ENCODE results near the gene MEIS2.

The MEIS2 gene

GRCh38 chr15:37084602-37085001 lies 15.7 kb downstream of the MEIS2 start:
- no peaks in the 10 kb centered on the region for H3K9me3 ChIP-seq (ENCODE audit: severe bottlenecking)
- no peak overlapping the region for H3K27ac ChIP-seq (ENCODE audit: poor library complexity, severe bottlenecking)
- H3K4me3 ChIP-seq (ENCODE audit: severe bottlenecking): no peak overlapping the region
- DNase-seq (ENCODE audit: low spot score): no peak
- H3K27me3 ChIP-seq (ENCODE audit: insufficient read depth, poor library complexity, severe bottlenecking): peaks cover 15% of the 10 kb centered on the region
- no peak for TF ChIP-seq CTCF (IDR thresholded peaks at IDR 0.05; ENCODE audit: poor library complexity, severe bottlenecking)
- no peak for ATAC-seq (ENCODE audit: low read depth)
- H3K4me1 ChIP-seq (ENCODE audit: insufficient read depth, poor library complexity, severe bottlenecking): no peaks in the 10 kb centered on the region
- H3K36me3 ChIP-seq (ENCODE audit: low read depth): no peaks in the 10 kb centered on the region

- no peak for ATAC-seq (ENCODE audit: low read depth)
- Histone ChIP-seq H3K36me3 (ENCODE audit: low read depth) (no peaks in the 10 kb centered on the region), H3K27ac (ENCODE audit: poor library complexity, severe bottlenecking) (no peak overlapping the region), H3K4me1 (ENCODE audit: insufficient read depth, poor library complexity, severe bottlenecking) (no peaks in the 10 kb centered on the region), H3K27me3 (ENCODE audit: insufficient read depth, poor library complexity, severe bottlenecking) (peaks cover 8% of the 10 kb centered on the region), H3K4me3 (ENCODE audit: severe bottlenecking) (no peak overlapping the region), H3K9me3 (ENCODE audit: severe bottlenecking) (no peaks in the 10 kb centered on the region)
- TF ChIP-seq CTCF (IDR thresholded peaks at IDR 0.05; ENCODE audit: poor library complexity, severe bottlenecking): no peak
- no peak for DNase-seq (ENCODE audit: low spot score)
These were observed 16.7 kb downstream of the MEIS2 start for GRCh38 chr15:37083610-37084009.

DNA sequence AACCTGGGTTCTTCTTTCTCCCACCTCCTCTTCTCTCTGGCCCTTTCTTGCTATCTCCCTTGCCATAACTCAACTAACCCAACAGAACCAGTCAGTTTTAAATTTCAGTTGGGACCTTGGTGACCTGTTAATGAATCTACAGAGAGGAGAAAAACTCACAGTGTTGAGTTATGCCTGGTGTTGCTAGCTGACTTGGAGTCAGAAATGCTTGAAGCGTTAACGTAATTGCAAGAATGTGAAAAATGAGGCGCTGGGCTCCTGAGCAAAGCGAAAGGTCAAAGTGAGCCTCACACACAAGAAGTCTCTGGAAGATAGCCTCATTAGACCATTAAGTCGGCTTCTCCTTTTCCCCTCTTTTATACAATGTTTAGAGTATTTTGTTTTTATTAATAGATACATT lies 18.4 kb downstream of the MEIS2 start:
- ATAC-seq (ENCODE audit: low read depth) (no peak), DNase-seq (ENCODE audit: low spot score) (no peak)
- H3K27me3 ChIP-seq (ENCODE audit: insufficient read depth, poor library complexity, severe bottlenecking): peaks cover 5% of the 10 kb centered on the region
- H3K27ac ChIP-seq (ENCODE audit: poor library complexity, severe bottlenecking): no peak overlapping the region
- H3K36me3 ChIP-seq (ENCODE audit: low read depth): no peaks in the 10 kb centered on the region
- H3K9me3 ChIP-seq (ENCODE audit: severe bottlenecking): no peaks in the 10 kb centered on the region
- TF ChIP-seq CTCF (IDR thresholded peaks at IDR 0.05; ENCODE audit: poor library complexity, severe bottlenecking): no peak
- H3K4me3 ChIP-seq (ENCODE audit: severe bottlenecking): no peak overlapping the region
- H3K4me1 ChIP-seq (ENCODE audit: insufficient read depth, poor library complexity, severe bottlenecking): no peaks in the 10 kb centered on the region

DNA sequence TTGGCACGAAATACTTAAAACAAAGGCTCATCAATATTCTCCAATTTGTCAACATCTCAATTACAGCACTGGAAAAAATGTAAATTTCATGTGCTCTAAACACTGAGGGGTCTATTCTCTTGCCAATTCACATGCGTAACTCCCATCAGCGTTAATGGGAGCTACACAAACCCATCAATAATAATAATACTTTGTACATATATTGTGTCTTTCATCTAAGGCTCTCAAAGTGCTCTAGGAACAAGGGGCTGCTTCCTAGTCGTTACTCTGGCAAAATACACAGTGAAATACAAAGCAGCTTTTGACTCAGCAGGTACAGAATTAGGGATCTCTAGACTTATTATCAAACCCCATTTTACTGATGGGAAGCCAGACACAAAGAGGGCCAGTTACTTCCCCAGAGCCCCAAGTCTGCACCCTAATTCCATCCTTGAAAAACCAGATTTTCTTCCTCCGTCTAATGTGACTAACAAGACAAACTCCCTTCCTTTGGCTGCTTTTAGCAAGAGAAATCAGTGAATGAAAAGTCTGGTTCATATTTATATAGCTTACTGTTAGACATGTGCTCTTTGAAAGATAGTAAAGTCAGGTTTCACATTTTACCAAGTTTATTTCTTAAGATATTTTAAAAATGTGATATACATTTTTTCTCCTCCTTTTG lies 20.0 kb downstream of the MEIS2 start:
- Histone ChIP-seq H3K27ac (ENCODE audit: poor library complexity, severe bottlenecking) (no peak overlapping the region), H3K36me3 (ENCODE audit: low read depth) (no peaks in the 10 kb centered on the region), H3K4me3 (ENCODE audit: severe bottlenecking) (no peak overlapping the region), H3K27me3 (ENCODE audit: insufficient read depth, poor library complexity, severe bottlenecking) (no peaks in the 10 kb centered on the region), H3K9me3 (ENCODE audit: severe bottlenecking) (no peaks in the 10 kb centered on the region), H3K4me1 (ENCODE audit: insufficient read depth, poor library complexity, severe bottlenecking) (no peaks in the 10 kb centered on the region)
- no peak for TF ChIP-seq CTCF (IDR thresholded peaks at IDR 0.05; ENCODE audit: poor library complexity, severe bottlenecking)
- no peak for ATAC-seq (ENCODE audit: low read depth)
- DNase-seq (ENCODE audit: low spot score): no peak

GRCh38 chr15:37079726-37080125 lies 20.6 kb downstream of the MEIS2 start:
- no peaks in the 10 kb centered on the region for H3K4me1 ChIP-seq (ENCODE audit: insufficient read depth, poor library complexity, severe bottlenecking)
- H3K9me3 ChIP-seq (ENCODE audit: severe bottlenecking): no peaks in the 10 kb centered on the region
- ATAC-seq (ENCODE audit: low read depth) (no peak), DNase-seq (ENCODE audit: low spot score) (no peak)
- H3K27ac ChIP-seq (ENCODE audit: poor library complexity, severe bottlenecking): no peak overlapping the region
- no peak overlapping the region for H3K4me3 ChIP-seq (ENCODE audit: severe bottlenecking)
- H3K27me3 ChIP-seq (ENCODE audit: insufficient read depth, poor library complexity, severe bottlenecking): no peaks in the 10 kb centered on the region
- no peaks in the 10 kb centered on the region for H3K36me3 ChIP-seq (ENCODE audit: low read depth)
- TF ChIP-seq CTCF (IDR thresholded peaks at IDR 0.05; ENCODE audit: poor library complexity, severe bottlenecking): no peak

All from RWPE2 (cell line).